HG03097 (cell line): ENCODE results near the gene PNPLA3.

ENCODE experiments used
- ATAC-seq: cut with Tn5 transposase; IDR thresholded peaks from one replicate; pipeline ENCODE4 v1.9.1; 2021; ENCODE audit not compliant: unreplicated experiment, low FRiP score

The PNPLA3 gene

DNA sequence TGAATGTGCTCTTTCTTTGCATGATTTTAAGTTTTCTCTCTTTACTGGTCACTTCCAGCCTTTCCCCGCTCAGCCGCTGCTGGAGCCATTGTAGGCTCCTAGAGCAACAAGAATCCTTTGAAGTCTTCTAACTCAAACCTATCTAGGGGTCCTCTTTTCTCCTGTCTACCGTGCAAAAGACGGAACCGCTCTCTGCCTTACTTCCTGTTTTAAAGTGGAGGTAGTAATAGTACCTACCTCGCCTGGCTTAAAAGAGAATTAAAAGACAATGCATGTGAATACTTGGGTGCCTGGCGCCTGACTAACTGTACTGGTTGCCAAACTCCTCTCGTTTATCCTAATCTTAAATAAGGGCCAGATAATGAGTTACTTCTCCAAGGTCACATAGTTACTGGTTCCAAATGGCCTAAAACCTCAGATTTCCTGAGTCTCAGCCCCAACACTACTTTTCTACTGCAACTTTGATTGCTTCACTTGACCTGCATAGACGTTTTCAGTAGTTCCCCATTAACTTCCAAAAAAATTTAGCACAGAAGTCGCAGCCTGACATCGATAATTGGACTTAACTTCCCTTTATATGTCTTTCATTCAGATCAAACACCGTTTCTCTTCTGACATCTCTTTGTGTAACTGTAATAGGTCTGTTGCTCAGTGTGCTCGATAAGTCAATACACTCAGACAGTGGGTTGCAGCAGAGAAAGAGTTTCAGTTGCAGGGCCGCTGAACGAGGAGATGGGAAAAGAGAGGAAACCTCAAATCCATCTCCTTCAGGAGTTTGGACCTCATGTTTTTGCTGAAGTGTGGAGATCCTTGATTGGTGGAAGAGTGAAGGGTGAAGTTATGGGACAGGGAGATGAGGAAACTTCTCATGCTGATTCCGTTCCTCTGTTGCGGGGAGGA, 32.5 kb downstream of the PNPLA3 start:
- no peak for ATAC-seq

DNA sequence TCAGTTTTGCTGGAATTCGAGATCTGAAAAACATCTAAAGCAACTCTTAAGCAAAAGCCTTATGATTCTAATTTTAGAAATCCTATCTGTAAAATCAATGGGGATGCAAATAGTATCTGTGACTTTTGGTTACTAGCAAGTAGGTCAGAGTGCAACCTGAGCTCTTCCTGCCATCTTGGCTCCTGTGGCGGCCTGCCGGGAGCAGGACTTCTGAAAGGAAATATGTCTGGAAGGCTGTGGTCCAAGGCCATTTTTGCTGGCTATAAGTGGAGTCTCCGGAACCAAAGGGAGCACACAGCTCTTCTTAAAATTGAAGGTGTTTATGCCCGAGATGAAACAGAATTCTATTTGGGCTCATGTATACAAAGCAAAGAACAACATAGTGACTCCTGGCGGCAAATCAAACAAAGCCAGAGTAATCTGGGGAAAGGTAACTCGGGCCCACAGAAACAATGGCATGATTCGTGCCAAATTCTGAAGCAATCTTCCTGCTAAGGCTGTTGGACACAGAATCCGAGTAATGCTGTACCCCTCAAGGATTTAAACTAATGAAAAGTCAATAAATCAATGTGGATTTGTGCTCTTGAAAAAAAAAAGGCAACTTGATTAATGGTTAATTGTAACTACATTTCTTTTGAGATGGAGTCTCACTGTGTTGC, 33.3 kb downstream of the PNPLA3 start:
- no peak for ATAC-seq

DNA sequence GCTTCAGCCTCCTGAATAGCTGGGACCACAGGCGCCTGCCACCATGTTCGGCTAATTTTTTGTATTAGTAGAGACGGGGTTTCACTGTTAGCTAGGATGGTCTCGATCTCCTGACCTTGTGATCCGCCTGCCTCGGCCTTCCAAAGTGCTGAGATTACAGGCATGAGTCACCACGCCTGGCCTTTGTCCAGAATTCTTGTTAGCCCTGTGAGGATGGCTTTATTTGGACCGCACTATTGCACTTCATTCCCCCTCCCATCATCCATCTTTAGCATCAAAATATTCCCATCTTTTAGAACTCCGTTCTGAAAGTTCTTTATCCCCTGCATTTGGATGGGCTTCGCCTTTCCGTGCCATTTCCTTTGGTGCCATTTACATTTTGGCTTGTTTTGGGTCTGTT, 34.3 kb downstream of the PNPLA3 start:
- no peak for ATAC-seq

DNA sequence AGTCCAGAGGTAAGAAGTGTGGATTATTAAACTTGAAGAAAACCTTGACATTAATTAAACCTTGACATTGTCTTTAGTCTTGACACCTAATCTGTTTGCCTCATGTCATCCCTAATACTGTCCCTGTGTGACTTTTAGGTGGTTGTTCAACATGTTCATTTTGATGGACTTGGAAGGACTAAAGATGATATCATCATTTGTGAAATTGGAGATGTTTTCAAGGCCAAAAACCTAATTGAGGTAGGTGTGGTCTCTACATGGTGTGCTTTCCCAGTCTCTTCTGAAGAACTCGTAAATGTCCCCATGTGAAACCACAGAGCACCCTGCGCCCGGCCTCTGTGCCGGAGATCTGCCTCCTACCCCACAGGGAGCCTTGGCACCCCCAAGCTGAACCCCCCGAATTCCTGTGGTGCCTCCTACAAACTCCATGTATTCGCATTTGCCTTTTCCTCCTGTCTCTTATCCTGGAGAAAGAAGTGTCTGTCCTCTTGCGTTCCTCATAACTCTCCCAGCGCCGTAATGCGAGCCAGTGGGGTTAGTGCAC, 40.8 kb downstream of the PNPLA3 start:
- no peak for ATAC-seq

DNA sequence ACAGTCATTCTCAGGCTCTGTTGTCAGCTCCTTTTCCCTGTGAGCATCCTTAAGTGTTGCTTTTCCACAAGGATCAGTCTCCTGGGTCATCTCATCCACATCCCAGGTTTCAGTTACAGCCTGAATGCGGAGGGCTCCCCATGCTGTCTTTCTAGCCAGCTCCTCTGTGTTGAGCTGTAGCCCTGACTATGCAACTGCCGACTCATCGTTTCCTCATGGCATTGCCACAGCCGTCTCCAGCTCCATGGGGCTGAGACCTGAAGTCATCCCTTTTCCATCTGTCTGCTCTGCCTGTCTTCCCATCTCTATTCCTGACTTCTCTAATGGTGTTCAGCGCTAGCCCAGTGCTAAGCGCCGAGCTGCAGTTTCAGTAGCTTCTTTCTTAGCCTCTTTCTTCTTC, 43.5 kb downstream of the PNPLA3 start:
- ATAC-seq = no peak

DNA sequence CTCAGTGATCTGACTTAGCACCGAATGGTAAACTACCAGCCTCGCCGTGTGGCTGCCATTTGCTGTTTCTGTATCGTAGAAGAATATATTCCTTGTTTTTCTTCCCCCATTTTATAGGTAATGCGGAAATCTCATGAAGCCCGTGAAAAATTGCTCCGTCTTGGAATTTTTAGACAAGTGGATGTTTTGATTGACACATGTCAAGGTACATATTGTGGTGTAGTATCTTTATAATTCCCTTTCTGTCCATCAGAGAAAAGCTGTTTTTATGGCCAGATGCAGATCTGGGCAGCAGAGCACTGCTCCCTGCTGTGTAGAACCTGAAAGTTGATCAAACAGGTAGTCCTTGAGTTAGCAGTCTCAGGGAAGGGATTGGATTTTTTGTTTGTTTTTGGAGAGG, 45.0 kb downstream of the PNPLA3 start:
- ATAC-seq = no peak

DNA sequence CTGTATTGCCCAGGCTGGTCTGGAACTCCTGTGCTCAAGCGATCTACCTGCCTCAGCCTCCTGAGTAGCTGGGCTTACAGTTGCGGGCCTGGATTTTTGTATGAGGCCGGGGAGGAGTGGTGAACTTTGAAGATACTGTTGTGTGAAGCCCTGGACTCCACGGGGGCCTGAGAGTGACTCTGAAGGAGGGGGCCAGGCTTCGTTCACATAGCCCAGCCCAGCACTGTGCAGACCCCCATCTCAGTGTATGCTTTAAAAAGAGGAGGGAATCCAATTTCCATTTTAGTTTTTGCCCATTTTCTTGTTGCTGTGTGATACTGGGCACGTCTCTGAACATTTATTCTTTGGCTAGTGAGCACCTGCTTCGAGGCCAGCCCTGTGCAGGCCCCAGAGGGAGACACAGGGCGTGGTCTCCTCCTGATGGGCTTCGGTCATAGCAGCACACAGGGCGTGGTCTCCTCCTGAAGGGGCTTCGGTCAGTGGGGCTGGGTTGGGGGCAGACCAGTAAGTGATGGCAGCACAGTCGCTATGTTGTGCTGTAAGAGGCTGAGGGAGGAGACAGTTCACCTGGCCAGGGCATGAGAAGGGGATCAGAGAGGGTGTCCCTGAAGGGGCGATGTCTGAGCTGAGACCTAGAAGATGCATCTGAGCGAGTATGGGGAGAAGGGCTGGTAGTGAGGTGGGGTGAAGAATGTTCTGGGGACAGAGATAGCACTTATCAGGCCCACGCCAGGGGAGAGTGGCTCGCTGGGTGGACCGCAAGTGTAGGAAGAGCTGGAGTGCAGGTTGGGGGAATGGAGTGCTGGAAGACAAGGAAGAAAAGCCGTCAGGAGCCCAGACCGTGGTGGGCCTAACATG, 45.6 kb downstream of the PNPLA3 start:
- ATAC-seq = no peak

DNA sequence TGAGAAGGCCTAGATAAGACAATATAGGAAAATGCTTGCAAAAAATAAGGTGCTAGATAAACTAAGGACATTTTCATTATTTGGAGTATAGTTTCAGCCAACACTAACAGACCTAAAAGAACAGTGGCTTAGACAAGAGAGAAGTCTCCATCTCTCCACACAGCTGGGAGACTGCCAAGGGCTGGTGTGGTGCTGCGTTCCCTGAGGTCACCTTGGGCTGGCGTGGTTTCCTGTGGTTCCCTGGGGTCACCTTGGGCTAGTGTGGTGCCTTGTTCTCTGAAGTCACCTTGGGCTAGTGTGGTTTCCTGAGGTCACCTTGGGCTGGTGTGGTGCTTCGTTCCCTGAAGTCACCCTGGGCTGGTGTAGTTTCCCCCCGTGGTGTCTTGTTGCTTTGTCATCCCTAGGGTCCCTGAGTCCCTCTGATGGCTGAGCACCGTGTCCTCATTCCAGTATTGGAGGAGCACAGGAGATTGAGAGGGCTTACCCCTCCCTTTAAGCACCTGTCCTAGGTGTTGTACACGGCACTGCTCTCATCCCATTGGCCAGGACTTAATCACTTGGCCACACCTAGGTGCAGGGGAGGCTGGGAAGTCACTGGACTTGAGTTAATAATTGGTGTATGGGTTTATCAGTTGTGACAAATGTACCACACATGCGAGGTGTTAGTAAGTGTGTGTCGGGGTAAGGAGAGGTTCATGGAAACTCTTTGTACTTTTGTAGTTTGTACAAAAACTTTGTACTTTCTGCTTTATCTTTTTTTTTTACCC, 46.6 kb downstream of the PNPLA3 start:
- ATAC-seq = no peak

DNA sequence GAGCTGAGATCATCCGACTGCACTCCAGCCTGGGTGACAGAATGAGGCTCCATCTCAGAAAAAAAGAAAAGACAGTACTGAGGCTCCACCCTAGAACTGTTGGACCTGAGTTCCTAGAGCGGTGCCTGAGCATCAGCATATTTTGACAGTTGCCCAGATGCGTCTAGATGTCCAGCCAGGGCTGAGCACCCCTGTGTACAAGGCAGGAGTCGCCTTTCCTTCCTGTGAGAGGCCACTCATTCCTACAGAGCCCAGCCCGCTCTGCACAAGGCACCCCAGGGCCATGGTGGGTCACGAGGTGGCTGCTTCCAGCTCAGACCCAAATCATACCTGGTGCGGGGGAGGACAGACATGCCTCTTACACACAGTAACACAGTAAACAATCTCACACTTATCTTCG, 47.5 kb downstream of the PNPLA3 start:
- ATAC-seq = no peak

DNA sequence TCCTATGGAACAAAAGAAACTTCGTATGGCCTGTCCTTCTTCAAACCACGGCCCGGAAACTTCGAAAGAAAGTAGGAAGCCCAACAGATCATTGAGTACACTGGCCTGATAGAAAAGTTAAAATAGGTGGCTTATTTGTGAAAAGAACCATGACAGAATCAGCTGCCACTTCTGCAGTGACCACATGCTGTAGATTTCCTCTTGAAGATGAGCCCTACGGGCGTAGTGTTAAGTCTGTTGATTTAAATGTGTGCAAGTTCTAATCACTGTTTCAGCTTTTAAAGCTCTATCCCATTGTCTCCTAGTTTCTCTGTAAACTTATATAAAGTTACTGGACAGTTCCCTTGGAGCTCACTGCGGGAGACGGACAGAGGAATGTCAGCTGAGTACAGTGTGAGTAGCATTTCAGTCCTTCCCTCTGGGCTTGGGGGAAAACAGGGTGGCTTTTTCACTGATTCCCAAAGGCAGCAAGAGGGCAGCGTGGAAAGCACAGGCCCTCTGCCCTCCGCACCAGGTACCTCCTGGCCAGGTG, 49.4 kb downstream of the PNPLA3 start:
- ATAC-seq = no peak

DNA sequence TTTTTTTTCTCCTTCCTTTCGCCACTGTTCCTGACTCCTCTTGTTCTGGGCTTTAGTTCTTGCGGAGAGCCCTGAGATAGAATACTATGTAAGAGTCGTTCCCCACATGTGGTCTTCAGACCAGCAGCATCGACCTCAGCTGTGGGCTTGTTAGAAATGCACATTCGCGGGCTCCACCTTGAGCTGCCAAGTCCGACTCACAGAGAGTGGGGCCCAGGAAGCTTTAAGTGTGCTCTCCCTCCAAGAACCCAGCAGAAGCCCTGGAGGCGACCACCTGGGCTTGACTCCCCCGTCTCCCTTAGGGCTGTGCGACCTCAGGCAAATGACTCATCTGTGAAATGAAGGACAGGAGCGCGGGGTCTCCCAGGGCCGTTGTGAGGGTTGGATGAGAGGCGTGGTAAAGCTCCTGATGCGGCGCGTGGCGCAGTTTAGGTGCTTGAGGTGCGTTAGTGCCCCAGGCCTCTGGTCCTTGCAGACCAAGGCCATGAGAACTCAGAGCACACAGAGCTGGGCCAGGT, 50.5 kb downstream of the PNPLA3 start:
- ATAC-seq = no peak

DNA sequence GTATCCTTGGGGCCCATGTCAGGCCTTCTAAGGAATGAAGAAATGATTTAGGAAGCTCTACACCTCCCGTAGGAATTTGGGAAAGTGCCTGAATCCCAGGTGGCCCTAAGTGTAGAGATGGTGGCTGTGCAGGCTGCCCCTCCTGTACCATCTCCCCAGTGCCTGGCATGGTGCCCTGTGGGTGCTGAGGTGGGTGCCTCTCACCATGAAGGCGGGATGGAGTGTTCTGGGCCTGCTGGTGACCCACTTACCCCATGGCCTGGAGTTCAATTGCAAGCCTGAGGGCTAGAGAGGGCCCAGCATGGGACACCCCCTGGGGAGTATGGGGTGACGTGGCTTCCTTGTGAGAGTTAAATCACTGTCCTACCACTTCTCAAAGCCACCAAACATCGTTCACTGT, 51.4 kb downstream of the PNPLA3 start:
- no peak for ATAC-seq

DNA sequence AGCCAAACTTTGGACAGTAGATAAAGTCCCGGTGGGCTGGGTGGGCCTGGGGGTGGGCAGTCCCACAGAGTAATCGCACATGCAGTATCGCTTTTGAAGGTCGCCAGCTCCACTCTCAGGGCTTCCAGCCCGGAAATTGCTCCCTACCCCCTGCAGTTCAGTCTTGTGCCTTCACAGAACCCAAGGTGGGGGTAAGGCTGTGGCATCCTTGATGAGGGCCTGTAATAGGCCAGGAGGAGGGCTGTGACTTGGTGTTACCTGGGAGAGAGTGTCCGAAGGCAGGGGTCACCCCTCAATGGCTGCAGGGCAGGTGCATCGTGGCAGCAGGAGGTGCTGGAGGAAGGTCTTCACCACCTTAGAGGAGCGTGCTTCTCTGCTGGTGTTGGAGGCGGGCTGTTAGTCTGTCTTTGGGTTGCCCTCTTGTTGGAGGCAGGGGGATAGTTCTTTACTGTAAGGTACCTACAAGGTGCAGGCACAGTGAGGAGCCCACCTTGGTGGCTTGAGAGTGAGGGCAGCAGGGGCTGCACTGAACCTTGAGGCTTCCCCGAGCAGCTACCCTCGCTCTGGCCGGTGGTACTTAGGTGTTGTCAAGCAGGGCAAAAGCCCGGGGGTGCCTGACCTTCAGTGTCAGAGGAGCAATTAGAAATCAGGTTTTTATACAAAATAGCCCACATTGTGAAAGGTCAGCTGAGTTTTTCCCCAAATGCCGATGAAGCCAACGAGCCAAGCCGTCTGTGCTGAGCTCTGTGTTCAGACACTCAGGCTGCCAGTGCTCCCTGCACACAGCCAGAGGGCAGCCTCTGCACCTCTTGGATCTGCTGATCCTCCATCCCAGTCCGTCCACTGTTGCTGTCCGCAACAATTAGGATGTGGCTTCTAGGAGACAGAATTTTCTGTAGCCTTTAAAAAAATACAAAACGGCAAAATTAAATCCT, 53.5 kb downstream of the PNPLA3 start:
- no peak for ATAC-seq

DNA sequence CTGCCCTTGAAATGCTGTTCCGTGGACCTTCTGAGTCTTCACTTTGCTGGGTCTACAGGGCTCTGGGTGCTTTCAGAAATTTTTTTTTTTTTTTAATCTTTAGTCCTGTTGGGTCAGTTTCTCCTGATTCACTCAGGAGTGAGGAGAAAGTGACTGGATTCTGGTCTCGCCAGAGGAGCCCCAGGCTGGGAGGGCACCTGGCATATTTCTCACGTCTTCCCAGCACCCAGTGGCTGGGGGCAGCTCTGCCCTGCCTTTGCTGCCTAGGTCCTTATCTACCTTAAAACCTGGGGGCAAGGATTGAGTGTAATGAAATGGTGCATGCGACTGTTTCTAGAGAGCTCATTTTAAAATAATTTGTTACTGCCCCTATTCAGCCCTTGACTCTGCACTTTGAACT, 55.0 kb downstream of the PNPLA3 start:
- ATAC-seq = no peak

DNA sequence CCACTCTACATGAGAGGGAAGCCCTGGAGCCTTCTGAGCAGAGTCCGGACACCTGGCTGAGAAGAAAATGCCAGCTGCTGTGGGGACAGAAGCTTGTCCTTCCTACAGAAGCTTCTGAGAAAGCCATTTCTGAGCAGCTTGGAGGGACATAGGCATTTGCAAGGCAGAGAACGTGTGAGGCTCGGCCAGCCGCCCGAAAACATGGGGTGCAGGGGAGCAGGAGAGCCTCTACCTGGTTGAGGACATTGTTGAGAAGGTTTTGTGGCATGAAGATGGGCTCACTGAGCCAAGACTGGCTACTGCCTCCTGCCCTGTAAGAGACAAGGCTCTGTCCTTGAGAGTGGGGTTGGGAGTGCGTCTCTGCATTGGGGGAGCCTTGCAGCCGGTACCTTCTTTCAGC, 57.0 kb downstream of the PNPLA3 start:
- ATAC-seq = no peak

DNA sequence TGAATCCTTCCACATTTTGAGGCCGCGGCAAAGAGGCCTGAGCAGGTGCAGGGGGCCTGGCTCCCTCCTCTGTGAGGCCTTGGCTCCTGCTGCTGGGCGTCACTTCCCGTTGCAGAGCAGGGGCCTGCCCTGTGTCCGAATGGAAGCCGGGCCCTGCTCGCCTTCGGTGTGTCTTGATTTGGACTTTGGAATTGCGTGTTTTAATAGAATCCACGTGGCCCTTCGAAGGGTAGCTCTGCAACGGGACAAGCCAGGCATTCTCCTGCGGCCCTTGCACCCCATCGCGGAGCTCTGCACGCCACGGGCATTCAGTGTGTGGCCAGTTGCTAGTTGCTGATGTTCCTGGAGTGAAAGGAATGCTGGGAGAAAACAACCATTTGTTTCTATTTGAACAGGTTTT, 57.4 kb downstream of the PNPLA3 start:
- no peak for ATAC-seq

DNA sequence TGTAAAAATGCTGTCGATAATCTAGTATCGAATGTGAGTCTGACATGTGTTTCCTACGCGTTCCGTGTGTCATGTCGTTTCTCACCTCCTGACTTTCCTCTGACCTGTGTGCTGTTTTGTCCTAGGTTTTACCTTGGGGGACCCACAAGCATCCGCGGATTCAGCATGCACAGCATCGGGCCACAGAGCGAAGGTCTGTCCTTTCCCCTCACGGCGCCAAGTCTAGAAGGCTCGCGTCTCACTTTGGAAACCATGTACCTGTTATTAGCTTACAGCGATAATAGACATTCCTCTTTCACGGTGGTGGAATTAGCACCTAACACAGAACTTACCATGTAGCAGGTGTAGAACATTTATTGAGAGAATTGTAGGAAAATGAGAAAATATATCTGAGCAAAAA, 60.2 kb downstream of the PNPLA3 start:
- no peak for ATAC-seq

DNA sequence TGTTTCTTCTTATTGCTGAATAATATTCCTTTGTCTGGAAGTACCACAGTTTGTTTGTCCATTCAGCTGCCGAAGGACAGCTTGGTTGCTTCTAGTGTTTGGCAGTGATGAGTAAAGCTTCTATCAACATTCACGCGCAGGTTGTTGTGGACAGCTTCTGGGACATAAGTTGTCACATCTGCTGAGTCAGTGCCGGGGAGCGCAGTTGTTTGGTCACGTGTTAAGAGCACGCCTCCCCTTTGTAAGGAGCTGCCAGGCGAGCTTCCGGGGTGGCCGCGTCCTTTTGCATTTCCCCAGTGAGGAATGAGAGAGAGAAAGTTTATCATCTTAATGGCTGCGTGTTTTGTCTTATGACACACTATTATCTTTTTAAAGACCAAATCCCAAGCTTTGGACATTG, 61.9 kb downstream of the PNPLA3 start:
- ATAC-seq = no peak
